ENCODE data around the gene FDPS.

The FDPS gene

GRCh38 chr1:155304558-155305063, 4.1 kb upstream of the FDPS start:
- no peak for DNase-seq (ENCODE audit: low read depth)
- no peak overlapping the region for H3K4me3 ChIP-seq (ENCODE audit: low read depth, low read length)
- no peak for TF ChIP-seq CTCF (IDR thresholded peaks at IDR 0.05; ENCODE audit: insufficient read depth, low read depth, low read length, missing control alignments)

GRCh38 chr1:155305881-155306391, 2.7 kb upstream of the FDPS start:
- TF ChIP-seq CTCF (IDR thresholded peaks at IDR 0.05; ENCODE audit: insufficient read depth, low read depth, low read length, missing control alignments), result no peak
- H3K4me3 ChIP-seq (ENCODE audit: low read depth, low read length), result no peak overlapping the region
- DNase-seq (ENCODE audit: low read depth), result no peak

- peak; percentile 40 for TF ChIP-seq CTCF (IDR thresholded peaks at IDR 0.05; ENCODE audit: insufficient read depth, low read depth, low read length, missing control alignments)
- peak; percentile 72 for DNase-seq (ENCODE audit: low read depth)
- no peak overlapping the region; the same call in 1 of the 2 replicates for H3K4me3 ChIP-seq (ENCODE audit: low read depth, low read length)
Measured at GRCh38 chr1:155307247-155307740, 1.4 kb upstream of the FDPS start.

GRCh38 chr1:155309423-155310021, 856 bp downstream of the FDPS start:
- TF ChIP-seq CTCF (IDR thresholded peaks at IDR 0.05; ENCODE audit: insufficient read depth, low read depth, low read length, missing control alignments), result no peak
- DNase-seq (ENCODE audit: low read depth), result no peak
- peak overlapping the region; percentile 88 for H3K4me3 ChIP-seq (ENCODE audit: low read depth, low read length)

- no peak overlapping the region for H3K4me3 ChIP-seq (ENCODE audit: low read depth, low read length)
- TF ChIP-seq CTCF (IDR thresholded peaks at IDR 0.05; ENCODE audit: insufficient read depth, low read depth, low read length, missing control alignments), result no peak
- DNase-seq (ENCODE audit: low read depth), result no peak
Measured at GRCh38 chr1:155313261-155313660, 4.6 kb downstream of the FDPS start.

- H3K4me3 ChIP-seq (ENCODE audit: low read depth, low read length), result no peak overlapping the region
- no peak for DNase-seq (ENCODE audit: low read depth)
- no peak for TF ChIP-seq CTCF (IDR thresholded peaks at IDR 0.05; ENCODE audit: insufficient read depth, low read depth, low read length, missing control alignments)
Measured at GRCh38 chr1:155316922-155317321, 8.3 kb downstream of the FDPS start.
